Caco-2 (cell line): Measurements from ENCODE around the gene GOLGA6L22. TPM values are rescaled to one million over a fixed set of nuclear protein-coding genes. Genes with fewer than 3 reads are reported as not detected.
"Not testable (repeated sequence)": the region's sequence is repeated elsewhere in the genome, so short reads cannot be mapped to it uniquely, and the experiment has no call there.

Experiments
- BruUV-seq: library from RNA; stranded (reverse); fragments of 400-500 nt; replicated peaks from 2 replicates; lab custom pipeline; 2021; lab: Mats Ljungman, UMichigan
- CTCF ChIA-PET: fragments of 300-600 bp; sonication (Branson Sonifier 250); formaldehyde crosslinking; loops from one replicate; lab custom pipeline; 2022; ENCODE audit warnings: antibody characterized with exemption; lab: Charles Lee
- POLR2A ChIA-PET: fragments of 300-600 bp; sonication (Branson Sonifier 250); formaldehyde crosslinking; loops from one replicate; lab custom pipeline; 2022; ENCODE audit warnings: antibody characterized with exemption; lab: Charles Lee
- DNase-seq, 2 experiments: peaks; one replicate each; pipeline versions ENCODE4 v3.0.0 to v3.0.0-alpha.2; 2020 to 2022
- H3K27me3 ChIP-seq: replicated peaks from 2 replicates; pipeline ENCODE4 v1.6.0; 2011; ENCODE audit warnings: low read length; ENCODE audit not compliant: control insufficient read depth, insufficient read depth
- H3K36me3 ChIP-seq: 2 replicates; pipeline ENCODE4 v1.5.1; 2011; ENCODE audit warnings: low read length; ENCODE audit not compliant: control insufficient read depth, insufficient read depth
- H3K4me1 ChIP-seq: fragments of 250-450 bp; sonication (Bioruptor Pico); 2 replicates; pipeline ENCODE4 v1.5.1; 2020; ENCODE audit warnings: mild to moderate bottlenecking
- H3K4me3 ChIP-seq: 2 replicates; pipeline ENCODE4 v1.5.1; 2011; ENCODE audit warnings: low read depth, mild to moderate bottlenecking, control low read depth, low read length
- H3K9me3 ChIP-seq: fragments of 250-450 bp; sonication (Bioruptor Pico); 2 replicates; pipeline ENCODE4 v1.5.1; 2020; ENCODE audit warnings: mild to moderate bottlenecking, moderate library complexity
- H3K27ac Mint-ChIP-seq: one replicate; pipeline ENCODE4 v1.8.0; 2022; ENCODE audit warnings: mixed read lengths; ENCODE audit not compliant: unreplicated experiment
- H3K27me3 Mint-ChIP-seq: one replicate; pipeline ENCODE4 v1.8.0; 2022; ENCODE audit warnings: mixed read lengths; ENCODE audit not compliant: insufficient read depth, unreplicated experiment
- H3K36me3 Mint-ChIP-seq: one replicate; pipeline ENCODE4 v1.8.0; 2022; ENCODE audit warnings: mild to moderate bottlenecking, mixed read lengths; ENCODE audit not compliant: insufficient read depth, unreplicated experiment
- H3K4me1 Mint-ChIP-seq: one replicate; pipeline ENCODE4 v1.8.0; 2022; ENCODE audit warnings: low read depth, mixed read lengths; ENCODE audit not compliant: unreplicated experiment
- H3K4me3 Mint-ChIP-seq: one replicate; pipeline ENCODE4 v1.8.0; 2022; ENCODE audit warnings: mild to moderate bottlenecking, moderate library complexity, mixed read lengths; ENCODE audit not compliant: unreplicated experiment
- H3K9me3 Mint-ChIP-seq: one replicate; pipeline ENCODE4 v1.8.0; 2022; ENCODE audit warnings: mixed read lengths; ENCODE audit not compliant: unreplicated experiment
- intact Hi-C: fragments of 100-400 bp; cut with micrococcal nuclease; formaldehyde crosslinking; loops from one replicate; pipeline ENCODE4 v1.10.0; 2022; ENCODE audit not compliant: unreplicated experiment
- total RNA-seq: library from RNA; stranded (reverse); gene quantifications from 2 replicates; pipeline ENCODE4 v1.2.3, GENCODE V29; 2022

Gene GOLGA6L22
- total RNA-seq, 1 experiment from 2014 or later, result not detected

GRCh38 chr15:22431687-22432086, 27.0 kb upstream of the GOLGA6L22 start:
- H3K4me3 Mint-ChIP-seq, H3K9me3 ChIP-seq, H3K36me3 Mint-ChIP-seq, POLR2A ChIA-PET, H3K4me3 ChIP-seq, DNase-seq, H3K27me3 ChIP-seq, H3K27ac Mint-ChIP-seq, H3K9me3 Mint-ChIP-seq, BruUV-seq, H3K4me1 ChIP-seq, CTCF ChIA-PET, H3K36me3 ChIP-seq, H3K27me3 Mint-ChIP-seq, H3K4me1 Mint-ChIP-seq, intact Hi-C loops: not testable (repeated sequence)

- H3K4me3 ChIP-seq, result peak overlapping the region; percentile 48
- H3K27ac Mint-ChIP-seq, POLR2A ChIA-PET, H3K4me3 Mint-ChIP-seq, BruUV-seq, CTCF ChIA-PET, H3K36me3 Mint-ChIP-seq, H3K27me3 Mint-ChIP-seq, H3K4me1 ChIP-seq, intact Hi-C loops, H3K9me3 Mint-ChIP-seq, H3K9me3 ChIP-seq, H3K36me3 ChIP-seq, H3K27me3 ChIP-seq, H3K4me1 Mint-ChIP-seq: not testable (repeated sequence)
- DNase-seq, result peak; percentile 75 to 78
These were observed 35.9 kb downstream of the GOLGA6L22 start for GRCh38 chr15:22494490-22495113.

- H3K4me1 ChIP-seq, POLR2A ChIA-PET, H3K27ac Mint-ChIP-seq, H3K36me3 Mint-ChIP-seq, H3K36me3 ChIP-seq, H3K27me3 ChIP-seq, H3K9me3 ChIP-seq, H3K27me3 Mint-ChIP-seq, H3K4me3 Mint-ChIP-seq, H3K9me3 Mint-ChIP-seq, H3K4me3 ChIP-seq, BruUV-seq, H3K4me1 Mint-ChIP-seq, CTCF ChIA-PET, DNase-seq, intact Hi-C loops: not testable (repeated sequence)
These were observed 38.5 kb downstream of the GOLGA6L22 start for GRCh38 chr15:22497200-22497599.

- H3K27me3 Mint-ChIP-seq, DNase-seq, H3K4me3 ChIP-seq, BruUV-seq, POLR2A ChIA-PET, H3K27me3 ChIP-seq, H3K4me1 ChIP-seq, H3K4me3 Mint-ChIP-seq, H3K27ac Mint-ChIP-seq, H3K4me1 Mint-ChIP-seq, H3K36me3 ChIP-seq, intact Hi-C loops, H3K9me3 ChIP-seq, CTCF ChIA-PET, H3K36me3 Mint-ChIP-seq, H3K9me3 Mint-ChIP-seq: not testable (repeated sequence)
These were observed 39.7 kb downstream of the GOLGA6L22 start for GRCh38 chr15:22498220-22498925.

- H3K4me1 ChIP-seq, DNase-seq, CTCF ChIA-PET, H3K27me3 ChIP-seq, H3K4me3 ChIP-seq, H3K36me3 Mint-ChIP-seq, H3K4me1 Mint-ChIP-seq, H3K9me3 ChIP-seq, H3K36me3 ChIP-seq, H3K9me3 Mint-ChIP-seq, H3K27me3 Mint-ChIP-seq, H3K27ac Mint-ChIP-seq, H3K4me3 Mint-ChIP-seq, intact Hi-C loops, POLR2A ChIA-PET, BruUV-seq: not testable (repeated sequence)
These were observed 43.6 kb downstream of the GOLGA6L22 start for GRCh38 chr15:22502272-22502671.

- H3K27me3 ChIP-seq, H3K4me1 ChIP-seq, H3K9me3 Mint-ChIP-seq, H3K9me3 ChIP-seq, H3K36me3 Mint-ChIP-seq, CTCF ChIA-PET, H3K27ac Mint-ChIP-seq, intact Hi-C loops, H3K36me3 ChIP-seq, H3K4me1 Mint-ChIP-seq, BruUV-seq, DNase-seq, H3K4me3 ChIP-seq, POLR2A ChIA-PET, H3K4me3 Mint-ChIP-seq, H3K27me3 Mint-ChIP-seq: not testable (repeated sequence)
These were observed 48.3 kb downstream of the GOLGA6L22 start for GRCh38 chr15:22506959-22507358.

GRCh38 chr15:22516140-22516539, 57.4 kb downstream of the GOLGA6L22 start:
- CTCF ChIA-PET, H3K27me3 Mint-ChIP-seq, POLR2A ChIA-PET, H3K4me3 Mint-ChIP-seq, DNase-seq, H3K9me3 Mint-ChIP-seq, H3K27me3 ChIP-seq, H3K4me1 Mint-ChIP-seq, H3K4me3 ChIP-seq, intact Hi-C loops, H3K36me3 ChIP-seq, H3K27ac Mint-ChIP-seq, H3K4me1 ChIP-seq, H3K36me3 Mint-ChIP-seq, H3K9me3 ChIP-seq, BruUV-seq: not testable (repeated sequence)
